Peyer's patch (tissue), 4 donors: ENCODE measurements around the gene DDC.

Source experiments
- CTCF ChIP-seq, 6 experiments: fragments of 450-650 bp in 4 of 6; fragments of 200-600 bp in 2 of 6; sonication (generic) in 1 of 6; IDR thresholded peaks; one replicate each; pipeline ENCODE4 v1.5.1; 2017 to 2019; ENCODE audit warnings: antibody characterized with exemption in 6 of 6, mild to moderate bottlenecking in 3 of 6, moderate library complexity in 1 of 6
- POLR2A ChIP-seq, 2 donors: fragments of 450-650 bp; IDR thresholded peaks; one replicate each; pipeline ENCODE4 v1.5.1; 2017; ENCODE audit warnings: antibody characterized with exemption in 2 of 2, mild to moderate bottlenecking in 2 of 2, moderate library complexity in 2 of 2

DNA sequence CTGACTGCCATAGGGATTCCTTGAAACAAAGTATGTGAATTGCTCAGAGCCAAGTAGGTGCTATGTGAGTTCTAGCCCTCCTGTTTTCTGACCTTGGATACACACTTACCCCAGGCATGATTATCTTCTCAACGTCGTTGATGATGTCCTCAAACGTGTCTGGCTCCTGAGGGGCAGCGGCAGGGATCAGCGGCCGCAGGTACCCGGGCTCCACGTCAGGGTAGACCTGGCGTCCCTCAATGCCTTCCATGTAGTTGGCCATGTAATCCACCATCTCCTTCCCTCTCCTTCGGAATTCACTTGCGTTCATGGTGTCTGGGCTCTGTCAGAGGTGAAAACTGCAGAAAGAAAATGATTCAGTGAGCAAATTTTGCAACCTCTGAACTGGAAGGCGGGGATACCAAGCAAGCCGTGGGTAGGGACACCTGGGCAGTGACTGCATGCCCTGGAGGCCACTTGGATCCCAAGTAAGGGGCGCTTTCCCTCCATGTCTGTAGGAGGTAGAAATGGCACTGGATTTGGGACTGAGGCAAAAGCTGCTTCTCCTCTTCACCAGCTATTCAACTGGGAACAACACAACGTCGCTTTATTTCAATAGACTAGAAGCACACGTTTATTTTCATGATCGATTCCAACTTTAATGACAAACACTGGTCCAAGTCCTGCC is 21.3 kb downstream of the DDC start:
- no peak for TF ChIP-seq CTCF (IDR thresholded peaks at IDR 0.05)
- no peak for TF ChIP-seq POLR2A (IDR thresholded peaks at IDR 0.05)
